Common myeloid progenitor, CD34-positive (primary cell): ENCODE data around the gene PLCXD1. TPM values are rescaled to one million over a fixed set of nuclear protein-coding genes. Genes with fewer than 3 reads are reported as not detected.
"Not testable (repeated sequence)": the region's sequence is repeated elsewhere in the genome, so short reads cannot be mapped to it uniquely, and the experiment has no call there.

Experiments used
- CTCF ChIA-PET: fragments of 350-600 bp; sonication (Branson Sonifier 250); formaldehyde crosslinking; loops from one replicate; lab custom pipeline; 2021; ENCODE audit warnings: antibody characterized with exemption; lab: Charles Lee
- POLR2A ChIA-PET: fragments of 350-600 bp; sonication (Branson Sonifier 250); formaldehyde crosslinking; loops from one replicate; lab custom pipeline; 2021; ENCODE audit warnings: antibody characterized with exemption; lab: Charles Lee
- DNase-seq, 3 donors: peaks; one replicate each; pipeline versions ENCODE4 v3.0.0 to v3.0.0-alpha.2; 2013
- H3K27ac ChIP-seq, 2 experiments: 1 replicate in 1 of 2; 2 replicates in 1 of 2; pipeline ENCODE4 v1.7.0; 2013; ENCODE audit warnings: inconsistent platforms in 2 of 2, low read length in 2 of 2, mild to moderate bottlenecking in 2 of 2, low read depth in 1 of 2, moderate library complexity in 1 of 2; ENCODE audit not compliant: severe bottlenecking in 2 of 2, insufficient read depth in 1 of 2, poor library complexity in 1 of 2
- H3K27me3 ChIP-seq, 5 experiments: replicated peaks in 2 of 5; 1 replicate in 3 of 5; 2 replicates in 2 of 5; pipeline versions ENCODE4 v1.6.1 to v1.7.0; 2013; ENCODE audit warnings: low read length in 4 of 5, mild to moderate bottlenecking in 2 of 5, moderate library complexity in 2 of 5, inconsistent platforms in 1 of 5; ENCODE audit not compliant: insufficient read depth in 5 of 5, control insufficient read depth in 4 of 5
- H3K36me3 ChIP-seq, 4 experiments: 1 replicate in 2 of 4; 2 replicates in 2 of 4; pipeline versions ENCODE4 v1.6.1 to v1.7.0; 2013; ENCODE audit warnings: low read length in 3 of 4, control low read depth in 1 of 4, mild to moderate bottlenecking in 1 of 4; ENCODE audit not compliant: control insufficient read depth in 4 of 4, insufficient read depth in 4 of 4
- H3K4me1 ChIP-seq, 4 experiments: 1 replicate in 3 of 4; 2 replicates in 1 of 4; pipeline versions ENCODE4 v1.6.1 to v1.7.1; 2013; ENCODE audit warnings: low read length in 3 of 4, mild to moderate bottlenecking in 3 of 4, control low read depth in 1 of 4, inconsistent platforms in 1 of 4, moderate library complexity in 1 of 4; ENCODE audit not compliant: control insufficient read depth in 4 of 4, insufficient read depth in 4 of 4; ENCODE audit errors: control extremely low read depth in 1 of 4
- H3K4me3 ChIP-seq, 7 experiments: 1 replicate in 4 of 7; 2 replicates in 3 of 7; pipeline versions ENCODE4 v1.5.1 to v1.7.0; 2013; ENCODE audit warnings: mild to moderate bottlenecking in 7 of 7, low read length in 6 of 7, moderate library complexity in 6 of 7, inconsistent platforms in 2 of 7, low read depth in 2 of 7, control low read depth in 1 of 7; ENCODE audit not compliant: insufficient read depth in 4 of 7, control insufficient read depth in 1 of 7; ENCODE audit errors: extremely low read depth in 1 of 7
- H3K9me3 ChIP-seq, 5 experiments: 1 replicate in 4 of 5; 2 replicates in 1 of 5; pipeline versions ENCODE4 v1.6.1 to v1.7.1; 2013; ENCODE audit warnings: low read length in 4 of 5, mild to moderate bottlenecking in 2 of 5, inconsistent platforms in 1 of 5, low read depth in 1 of 5, moderate library complexity in 1 of 5; ENCODE audit not compliant: control insufficient read depth in 4 of 5, insufficient read depth in 2 of 5; ENCODE audit errors: control extremely low read depth in 1 of 5
- WGBS: methylation state at CpG from one replicate; pipeline ENCODE4 v1.1.5; 2013; ENCODE audit not compliant: insufficient coverage; 5-methylcytosine and 5-hydroxymethylcytosine counted together
- polyA plus RNA-seq: library from polyadenylated mRNA; unstranded; fragments of 120-200 nt; gene quantifications from one replicate; pipeline ENCODE4 v1.2.1, GENCODE V29; 2013

PLCXD1 gene
- polyA plus RNA-seq: 24.1 TPM

GRCh38 chrX:281166-281999 lies at the start of gene PLCXD1:
Gene PLCXD1, plus strand, starts transcription at chrX:281381. Its CDS starts 2,807 bp downstream, at chrX:284188.
- Histone ChIP-seq H3K9me3 (no peaks in the 10 kb centered on the region), H3K4me1 (peaks cover 2 to 50% (median 30%) of the 10 kb centered on the region in 4 experiments), H3K27ac (peak within 1 kb of the TSS in 1 of 2 experiments; percentile 74), H3K4me3 (peak within 1 kb of the TSS in 5 of 7 experiments; percentile 3 to 55 (median 45)), H3K36me3 (peaks cover 6 to 21% (median 14%) of the 10 kb centered on the region in 4 experiments), H3K27me3 (no peaks in the 10 kb centered on the region)
- ChIA-PET CTCF (no interaction called here), POLR2A (no interaction called here)
- DNase-seq: peak in 2 of 3 donors; percentile 36 to 57
- WGBS: 55% methylated on average over 12 of the region's 25 CpGs

- DNase-seq, CTCF ChIA-PET: not testable (repeated sequence)
- WGBS: no CpG with 5 or more reads among the region's 45 CpGs
Observed at GRCh38 chrX:231637-232277, 49.4 kb upstream of the PLCXD1 start.

GRCh38 chrX:232278-232655 lies 48.9 kb upstream of the PLCXD1 start:
- DNase-seq, H3K36me3 ChIP-seq, CTCF ChIA-PET, H3K27me3 ChIP-seq, H3K27ac ChIP-seq, POLR2A ChIA-PET, H3K4me3 ChIP-seq, H3K4me1 ChIP-seq, H3K9me3 ChIP-seq: not testable (repeated sequence)
- WGBS: no CpG with 5 or more reads among the region's 42 CpGs

More at GRCh38 chrX:231637-232277, 49.4 kb upstream of the PLCXD1 start:
- H3K4me1 ChIP-seq, H3K27me3 ChIP-seq, POLR2A ChIA-PET, H3K9me3 ChIP-seq, H3K36me3 ChIP-seq, H3K27ac ChIP-seq, H3K4me3 ChIP-seq: not testable (repeated sequence)

GRCh38 chrX:236201-236600 lies 45.0 kb upstream of the PLCXD1 start:
- H3K27me3 ChIP-seq, H3K4me1 ChIP-seq, H3K9me3 ChIP-seq, H3K36me3 ChIP-seq, POLR2A ChIA-PET, H3K27ac ChIP-seq, CTCF ChIA-PET, H3K4me3 ChIP-seq, DNase-seq: not testable (repeated sequence)
- WGBS: no CpG with 5 or more reads among the region's 6 CpGs

- H3K36me3 ChIP-seq: no peaks in the 10 kb centered on the region
- peak in 2 of 3 donors; percentile 56 to 57 for DNase-seq
- peak overlapping the region in 1 of 2 experiments; percentile 25 for H3K27ac ChIP-seq
- H3K9me3 ChIP-seq: peaks cover 0 to 10% (median 0%) of the 10 kb centered on the region in 5 experiments
- H3K4me3 ChIP-seq: peak overlapping the region in 2 of 7 experiments; percentile 32 to 55
- no peaks in the 10 kb centered on the region for H3K27me3 ChIP-seq
- H3K4me1 ChIP-seq: peaks cover 0 to 5% (median 2%) of the 10 kb centered on the region in 4 experiments
- ChIA-PET POLR2A (no interaction called here), CTCF (no interaction called here)
- 97% methylated on average over 6 of the region's 14 CpGs for WGBS
Observed at GRCh38 chrX:250965-251364, 30.2 kb upstream of the PLCXD1 start.

GRCh38 chrX:251396-252243 lies 29.6 kb upstream of the PLCXD1 start:
- H3K9me3 ChIP-seq, H3K4me3 ChIP-seq, H3K4me1 ChIP-seq, H3K27me3 ChIP-seq, H3K36me3 ChIP-seq, CTCF ChIA-PET, H3K27ac ChIP-seq, POLR2A ChIA-PET: not testable (repeated sequence)
- DNase-seq: peak in 1 of 3 donors; percentile 29
- 69% methylated on average over 8 of the region's 17 CpGs for WGBS
